Neural cell (in vitro differentiated cells): Measurements from ENCODE around the gene ZNF880.

ENCODE experiments used
- CTCF ChIP-seq: fragments of 450-650 bp; IDR thresholded peaks from 2 replicates; pipeline ENCODE4 v1.5.1; 2014; ENCODE audit warnings: antibody characterized with exemption, mild to moderate bottlenecking, moderate library complexity; ENCODE audit not compliant: poor library complexity, severe bottlenecking
- EZH2 ChIP-seq: fragments of 200-600, 300-800 bp; shearing (Covaris generic), sonication (generic); IDR thresholded peaks from 2 replicates; pipeline ENCODE4 v1.6.1; 2014; ENCODE audit warnings: antibody characterized with exemption, low read length, borderline replicate concordance, mild to moderate bottlenecking; ENCODE audit not compliant: insufficient read depth, poor library complexity, severe bottlenecking
- POLR2AphosphoS5 ChIP-seq: IDR thresholded peaks from 2 replicates; pipeline ENCODE4 v1.6.1; 2012

DNA sequence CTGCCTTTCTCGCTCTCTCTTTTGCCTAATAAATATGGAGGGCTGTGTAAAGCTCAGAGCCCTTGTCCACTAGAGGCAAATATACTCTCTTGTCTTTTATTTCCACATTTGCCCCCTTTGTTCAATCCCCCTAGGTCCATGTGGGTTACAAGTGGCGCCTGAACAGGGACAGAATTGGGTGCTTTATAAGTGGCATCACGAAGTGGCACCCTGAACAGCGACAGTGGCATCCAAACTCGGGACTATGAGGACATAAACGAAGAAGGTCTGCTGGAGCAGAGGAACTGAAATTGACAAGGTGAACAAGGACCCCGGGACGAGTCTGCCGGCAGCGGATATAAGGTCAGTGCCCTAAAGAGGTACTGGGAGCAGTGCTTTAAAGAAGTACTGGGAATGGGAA is 38.0 kb upstream of the ZNF880 start:
- TF ChIP-seq CTCF: no peak
- TF ChIP-seq EZH2: no peak
- no peak for TF ChIP-seq POLR2AphosphoS5
